ENCODE results near the gene COA3. TPM values are rescaled to one million over a fixed set of nuclear protein-coding genes. Genes with fewer than 3 reads are reported as not detected.

The COA3 gene
- total RNA-seq, 5 donors from 2014 or later (not counting 1 experiment from before 2014, with no cell fraction given): 7.9 to 32.4 (median 29.8) TPM

DNA sequence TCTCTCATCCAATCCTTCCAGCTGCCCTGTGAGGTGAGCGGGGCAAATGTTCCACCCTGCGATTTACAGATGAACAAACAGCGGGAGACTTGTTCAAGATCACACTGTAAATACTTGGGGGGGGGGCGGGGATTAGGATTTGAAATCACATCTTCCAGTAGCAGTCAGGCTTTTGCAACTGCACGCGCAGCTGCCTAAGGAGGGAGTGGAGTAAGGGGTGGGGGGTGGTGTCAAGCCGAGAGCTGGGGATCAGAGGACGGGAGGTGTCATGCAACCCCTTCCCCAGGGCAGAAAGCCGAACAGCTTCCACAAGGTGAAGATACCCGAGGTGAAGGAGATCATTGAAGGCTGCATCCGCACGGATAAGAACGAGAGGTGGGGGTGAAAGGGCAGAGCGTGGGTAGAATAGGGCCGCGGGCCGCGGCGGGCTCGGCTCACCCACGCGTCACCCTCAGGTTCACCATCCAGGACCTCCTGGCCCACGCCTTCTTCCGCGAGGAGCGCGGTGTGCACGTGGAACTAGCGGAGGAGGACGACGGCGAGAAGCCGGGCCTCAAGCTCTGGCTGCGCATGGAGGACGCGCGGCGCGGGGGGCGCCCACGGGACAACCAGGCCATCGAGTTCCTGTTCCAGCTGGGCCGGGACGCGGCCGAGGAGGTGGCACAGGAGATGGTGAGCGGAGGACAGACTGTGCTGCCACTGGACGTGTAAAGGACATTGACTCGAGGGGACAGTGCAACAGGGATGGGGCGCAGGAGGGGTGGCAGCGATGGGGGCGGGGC lies 13.5 kb downstream of the COA3 start:
- H3K4me3 Mint-ChIP-seq: peak overlapping the region in 2 of 3 donors; percentile 31 to 46

DNA sequence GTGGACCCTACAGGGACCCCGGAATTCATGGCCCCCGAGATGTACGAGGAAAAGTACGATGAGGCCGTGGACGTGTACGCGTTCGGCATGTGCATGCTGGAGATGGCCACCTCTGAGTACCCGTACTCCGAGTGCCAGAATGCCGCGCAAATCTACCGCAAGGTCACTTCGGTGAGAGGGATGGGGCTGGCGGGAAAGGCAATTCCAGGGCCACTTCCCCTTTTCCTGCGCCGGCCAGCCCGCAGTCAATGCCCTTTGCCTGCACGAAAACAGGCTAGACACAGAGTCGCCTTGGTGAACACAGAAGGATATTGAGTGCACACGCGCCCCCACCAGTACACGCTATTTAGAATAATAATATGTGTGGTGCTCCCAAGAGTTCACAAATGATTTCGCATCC lies 14.1 kb downstream of the COA3 start:
- Histone ChIP-seq H3K27me3 (replicated peaks in 1 of 2; ENCODE audit: control insufficient read depth in 2 of 2, extremely low read depth in 1 of 2, insufficient read depth in 2 of 2, low read length in 1 of 2) (peaks cover 19 to 87% of the 10 kb centered on the region in 2 experiments), H3K27ac (ENCODE audit: low read length) (no peak overlapping the region), H3K9me3 (no peaks in the 10 kb centered on the region), H3K4me1 (ENCODE audit: control insufficient read depth in 1 of 2, extremely low read depth in 1 of 2, insufficient read depth in 2 of 2, low read length in 2 of 2) (peaks cover 0 to 39% of the 10 kb centered on the region in 2 experiments), H3K36me3 (ENCODE audit: control insufficient read depth in 2 of 2, extremely low read depth in 1 of 2, insufficient read depth in 1 of 2, low read length in 1 of 2) (peaks cover 4 to 5% of the 10 kb centered on the region in 2 donors), H3K4me3 (ENCODE audit: control insufficient read depth in 1 of 2, extremely low read depth in 1 of 2, low read length in 1 of 2) (no peak overlapping the region)
- H3K4me3 Mint-ChIP-seq: peak overlapping the region in 1 of 3 donors; percentile 27
- WGBS (ENCODE audit: insufficient coverage): 10% methylated on average over 16 of the region's 25 CpGs
- DNase-seq: no peak
- H3K27ac Mint-ChIP-seq: no peak overlapping the region
- ATAC-seq (replicated peaks in 1 of 4): no peak
- H3K4me1 Mint-ChIP-seq: peaks cover 34 to 38% (median 37%) of the 10 kb centered on the region in 3 donors
- ChIA-PET CTCF (no interaction called here), POLR2A (interaction anchor here in 1 of 2 donors (0.6 kb wide), 1 partner anchor 17 kb away, joined by 4 read pairs; no protein-coding TSS in a partner anchor)
- peaks cover 5% of the 10 kb centered on the region for H3K36me3 Mint-ChIP-seq
- no peaks in the 10 kb centered on the region for H3K9me3 Mint-ChIP-seq
- peaks cover 72 to 80% of the 10 kb centered on the region in 2 donors for H3K27me3 Mint-ChIP-seq

More for the DNA sequence above, 13.5 kb downstream of the COA3 start:
- Histone ChIP-seq H3K27ac (ENCODE audit: low read length) (no peak overlapping the region), H3K4me3 (ENCODE audit: control insufficient read depth in 1 of 2, extremely low read depth in 1 of 2, low read length in 1 of 2) (no peak overlapping the region), H3K27me3 (replicated peaks in 1 of 2; ENCODE audit: control insufficient read depth in 2 of 2, extremely low read depth in 1 of 2, insufficient read depth in 2 of 2, low read length in 1 of 2) (peaks cover 19 to 82% of the 10 kb centered on the region in 2 experiments), H3K4me1 (ENCODE audit: control insufficient read depth in 1 of 2, extremely low read depth in 1 of 2, insufficient read depth in 2 of 2, low read length in 2 of 2) (peaks cover 0 to 36% of the 10 kb centered on the region in 2 experiments), H3K9me3 (no peaks in the 10 kb centered on the region), H3K36me3 (ENCODE audit: control insufficient read depth in 2 of 2, extremely low read depth in 1 of 2, insufficient read depth in 1 of 2, low read length in 1 of 2) (no peaks in the 10 kb centered on the region)
- no peak overlapping the region for H3K27ac Mint-ChIP-seq
- ATAC-seq (replicated peaks in 1 of 4): peak in 2 of 4 experiments; percentile 33 to 34
- WGBS (ENCODE audit: insufficient coverage): 6% methylated on average over 44 of the region's 52 CpGs
- no peaks in the 10 kb centered on the region for H3K9me3 Mint-ChIP-seq
- peaks cover 71 to 75% of the 10 kb centered on the region in 2 donors for H3K27me3 Mint-ChIP-seq
- no peak for DNase-seq
- ChIA-PET CTCF (no interaction called here), POLR2A (no interaction called here)
- H3K4me1 Mint-ChIP-seq: peaks cover 28 to 37% (median 32%) of the 10 kb centered on the region in 3 donors
- H3K36me3 Mint-ChIP-seq: no peaks in the 10 kb centered on the region

DNA sequence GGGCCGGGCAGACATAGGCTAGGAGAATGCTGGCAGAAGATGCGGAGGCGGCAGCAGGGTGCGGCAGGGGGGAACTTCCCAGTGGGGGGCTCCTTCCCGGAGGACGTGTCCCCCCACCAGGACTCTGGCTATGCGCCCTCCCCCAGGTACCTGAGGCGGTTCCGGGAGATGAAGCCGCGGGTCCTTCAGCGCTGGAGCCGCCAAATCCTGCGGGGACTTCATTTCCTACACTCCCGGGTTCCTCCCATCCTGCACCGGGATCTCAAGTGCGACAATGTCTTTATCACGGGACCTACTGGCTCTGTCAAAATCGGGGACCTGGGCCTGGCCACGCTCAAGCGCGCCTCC lies 14.7 kb downstream of the COA3 start:
- ChIA-PET CTCF (no interaction called here), POLR2A (no interaction called here)
- Mint-ChIP-seq H3K9me3 (no peaks in the 10 kb centered on the region), H3K4me3 (peak overlapping the region in 1 of 3 donors; percentile 27), H3K27me3 (peaks cover 67 to 79% of the 10 kb centered on the region in 2 donors), H3K27ac (no peak overlapping the region), H3K36me3 (peaks cover 12% of the 10 kb centered on the region), H3K4me1 (peaks cover 35 to 41% (median 37%) of the 10 kb centered on the region in 3 donors)
- ATAC-seq (replicated peaks in 1 of 4): no peak
- H3K9me3 ChIP-seq: no peaks in the 10 kb centered on the region
- DNase-seq: no peak
- no peak overlapping the region for H3K27ac ChIP-seq (ENCODE audit: low read length)
- 17% methylated on average over 21 of the region's 22 CpGs for WGBS (ENCODE audit: insufficient coverage)
- peaks cover 0 to 39% of the 10 kb centered on the region in 2 experiments for H3K4me1 ChIP-seq (ENCODE audit: control insufficient read depth in 1 of 2, extremely low read depth in 1 of 2, insufficient read depth in 2 of 2, low read length in 2 of 2)
- H3K4me3 ChIP-seq (ENCODE audit: control insufficient read depth in 1 of 2, extremely low read depth in 1 of 2, low read length in 1 of 2): no peak overlapping the region
- peaks cover 10 to 11% of the 10 kb centered on the region in 2 donors for H3K36me3 ChIP-seq (ENCODE audit: control insufficient read depth in 2 of 2, extremely low read depth in 1 of 2, insufficient read depth in 1 of 2, low read length in 1 of 2)
- H3K27me3 ChIP-seq (replicated peaks in 1 of 2; ENCODE audit: control insufficient read depth in 2 of 2, extremely low read depth in 1 of 2, insufficient read depth in 2 of 2, low read length in 1 of 2): peaks cover 19 to 84% of the 10 kb centered on the region in 2 experiments

DNA sequence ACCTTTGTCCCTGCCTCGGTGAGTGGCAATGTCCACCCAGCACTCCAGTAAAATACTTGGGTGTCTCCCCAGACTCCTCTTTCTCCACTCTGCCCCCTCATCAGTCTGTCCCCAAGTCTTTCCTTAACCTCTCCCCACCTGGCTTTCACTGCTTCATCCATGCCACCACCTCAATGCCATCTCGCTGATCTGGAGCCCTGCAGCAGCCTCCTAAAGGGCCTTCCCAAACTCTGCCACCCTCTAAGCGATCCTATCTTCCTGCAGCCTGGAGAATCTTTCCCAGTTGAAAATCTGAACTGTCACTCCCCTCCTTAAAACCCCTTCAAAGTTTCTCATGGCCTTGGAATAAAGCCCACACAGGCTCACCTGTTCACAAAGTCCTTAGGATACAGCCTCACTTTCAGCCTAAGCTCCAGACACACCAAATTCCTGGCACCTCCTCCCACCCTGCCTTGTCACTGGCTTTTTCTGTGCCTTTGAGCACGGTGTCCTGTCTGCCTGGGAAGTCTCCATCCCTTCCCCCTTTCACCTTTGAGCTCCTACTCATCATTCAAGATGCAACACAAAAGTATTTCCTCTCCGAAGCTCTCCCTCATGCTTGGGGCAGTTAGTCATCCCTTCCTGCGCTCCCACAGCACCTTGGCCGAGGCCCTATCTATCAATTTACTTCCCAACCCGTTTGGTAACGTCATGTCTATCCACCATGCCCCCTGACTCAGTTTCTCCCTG lies 15.3 kb downstream of the COA3 start:
- peaks cover 35 to 41% (median 37%) of the 10 kb centered on the region in 3 donors for H3K4me1 Mint-ChIP-seq
- H3K9me3 Mint-ChIP-seq: no peaks in the 10 kb centered on the region
- Histone ChIP-seq H3K4me1 (ENCODE audit: control insufficient read depth in 1 of 2, extremely low read depth in 1 of 2, insufficient read depth in 2 of 2, low read length in 2 of 2) (peaks cover 0 to 39% of the 10 kb centered on the region in 2 experiments), H3K36me3 (ENCODE audit: control insufficient read depth in 2 of 2, extremely low read depth in 1 of 2, insufficient read depth in 1 of 2, low read length in 1 of 2) (peaks cover 13 to 16% of the 10 kb centered on the region in 2 donors), H3K4me3 (ENCODE audit: control insufficient read depth in 1 of 2, extremely low read depth in 1 of 2, low read length in 1 of 2) (no peak overlapping the region), H3K27me3 (replicated peaks in 1 of 2; ENCODE audit: control insufficient read depth in 2 of 2, extremely low read depth in 1 of 2, insufficient read depth in 2 of 2, low read length in 1 of 2) (peaks cover 19 to 79% of the 10 kb centered on the region in 2 experiments), H3K27ac (ENCODE audit: low read length) (no peak overlapping the region), H3K9me3 (no peaks in the 10 kb centered on the region)
- POLR2A ChIA-PET: no interaction called here
- ATAC-seq (replicated peaks in 1 of 4): no peak
- no peak for DNase-seq
- H3K36me3 Mint-ChIP-seq: peaks cover 16% of the 10 kb centered on the region
- 27% methylated on average over 9 of the region's 9 CpGs for WGBS (ENCODE audit: insufficient coverage)
- H3K4me3 Mint-ChIP-seq: peak overlapping the region in 1 of 3 donors; percentile 27
- peak overlapping the region in 1 of 2 donors; percentile 7 for H3K27ac Mint-ChIP-seq
- H3K27me3 Mint-ChIP-seq: peaks cover 62 to 73% of the 10 kb centered on the region in 2 donors
- CTCF ChIA-PET: no interaction called here

DNA sequence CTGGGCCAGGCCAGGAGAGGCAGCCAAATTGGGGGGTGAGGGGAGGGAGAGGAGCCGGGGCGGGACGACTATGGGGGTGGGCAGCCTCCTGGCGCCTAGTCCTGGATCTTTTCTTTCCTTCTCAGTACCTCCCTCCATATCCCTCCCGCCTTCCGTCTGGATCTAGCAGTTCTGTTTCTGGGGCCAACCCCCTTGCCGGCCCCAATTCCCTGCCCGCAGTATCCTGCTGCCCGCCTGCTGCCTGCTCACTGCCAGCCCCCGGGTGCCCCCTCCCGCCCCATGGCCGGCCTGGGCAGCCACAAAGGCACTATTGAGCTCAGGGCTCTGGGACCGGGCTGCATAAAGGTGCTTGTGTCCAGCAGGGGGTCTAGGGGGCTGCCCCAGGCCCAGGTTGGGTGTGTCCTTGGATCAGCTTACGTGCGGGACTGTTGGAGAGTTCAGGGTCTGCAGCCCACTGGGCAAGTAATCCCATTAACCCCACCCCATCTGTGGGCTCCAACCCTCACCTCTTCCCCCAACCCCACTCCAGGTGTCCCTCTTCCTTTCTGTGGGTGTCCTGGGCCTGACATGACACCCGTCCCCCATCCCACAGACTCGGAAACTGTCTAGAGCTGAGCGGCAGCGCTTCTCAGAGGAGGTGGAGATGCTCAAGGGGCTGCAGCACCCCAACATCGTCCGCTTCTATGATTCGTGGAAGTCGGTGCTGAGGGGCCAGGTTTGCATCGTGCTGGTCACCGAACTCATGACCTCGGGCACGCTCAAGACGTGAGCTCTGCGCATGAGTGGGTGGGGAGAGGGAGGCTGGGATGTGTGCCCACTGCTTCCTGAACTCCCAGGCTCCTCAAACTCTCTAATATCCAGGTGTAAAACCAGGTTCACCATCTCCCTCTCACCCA lies 16.1 kb downstream of the COA3 start:
- ChIA-PET CTCF (no interaction called here), POLR2A (no interaction called here)
- peaks cover 35 to 41% (median 37%) of the 10 kb centered on the region in 3 donors for H3K4me1 Mint-ChIP-seq
- H3K4me3 Mint-ChIP-seq: no peak overlapping the region
- peaks cover 23% of the 10 kb centered on the region for H3K36me3 Mint-ChIP-seq
- H3K9me3 ChIP-seq: no peaks in the 10 kb centered on the region
- no peak for DNase-seq
- H3K36me3 ChIP-seq (ENCODE audit: control insufficient read depth in 2 of 2, extremely low read depth in 1 of 2, insufficient read depth in 1 of 2, low read length in 1 of 2): peaks cover 20 to 23% of the 10 kb centered on the region in 2 donors
- peaks cover 19 to 71% of the 10 kb centered on the region in 2 experiments for H3K27me3 ChIP-seq (replicated peaks in 1 of 2; ENCODE audit: control insufficient read depth in 2 of 2, extremely low read depth in 1 of 2, insufficient read depth in 2 of 2, low read length in 1 of 2)
- 10% methylated on average over 13 of the region's 29 CpGs for whole genome bisulfite sequencing (ENCODE audit: insufficient coverage)
- H3K4me3 ChIP-seq (ENCODE audit: control insufficient read depth in 1 of 2, extremely low read depth in 1 of 2, low read length in 1 of 2): no peak overlapping the region
- H3K9me3 Mint-ChIP-seq: no peaks in the 10 kb centered on the region
- H3K27me3 Mint-ChIP-seq: peaks cover 54 to 65% of the 10 kb centered on the region in 2 donors
- peak overlapping the region in 1 of 2 donors; percentile 7 for H3K27ac Mint-ChIP-seq
- H3K4me1 ChIP-seq (ENCODE audit: control insufficient read depth in 1 of 2, extremely low read depth in 1 of 2, insufficient read depth in 2 of 2, low read length in 2 of 2): peaks cover 0 to 39% of the 10 kb centered on the region in 2 experiments
- H3K27ac ChIP-seq (ENCODE audit: low read length): no peak overlapping the region
- ATAC-seq (replicated peaks in 1 of 4): no peak
